ENCODE data around the gene BASP1.

GRCh38 chr5:17180330-17180843 lies 37.0 kb upstream of the BASP1 start:
- TF ChIP-seq CTCF (IDR thresholded peaks at IDR 0.05; ENCODE audit: poor library complexity) (no peak), EZH2phosphoT487 (IDR thresholded peaks at IDR 0.05; ENCODE audit: low read depth, severe bottlenecking, unreplicated experiment) (no peak)

All from hepatocyte (in vitro differentiated cells).